Endothelial cell (in vitro differentiated cells): Measurements from ENCODE around the gene GRB7. TPM values are rescaled to one million over a fixed set of nuclear protein-coding genes. Genes with fewer than 3 reads are reported as not detected.

Experiments used
- DNase-seq: peaks from one replicate; pipeline ENCODE4 v3.0.0; 2021; ENCODE audit warnings: low spot score
- H3K27ac Mint-ChIP-seq: one replicate; pipeline ENCODE4 v1.8.0; 2021; ENCODE audit warnings: mixed read lengths, inconsistent platforms; ENCODE audit not compliant: unreplicated experiment
- H3K27me3 Mint-ChIP-seq: one replicate; pipeline ENCODE4 v1.8.0; 2021; ENCODE audit warnings: mild to moderate bottlenecking, moderate library complexity, mixed read lengths, inconsistent platforms; ENCODE audit not compliant: unreplicated experiment
- H3K36me3 Mint-ChIP-seq: one replicate; pipeline ENCODE4 v1.8.0; 2021; ENCODE audit warnings: mild to moderate bottlenecking, low read depth, mixed read lengths, inconsistent platforms; ENCODE audit not compliant: unreplicated experiment
- H3K4me1 Mint-ChIP-seq: one replicate; pipeline ENCODE4 v1.8.0; 2021; ENCODE audit warnings: mild to moderate bottlenecking, mixed read lengths, inconsistent platforms; ENCODE audit not compliant: unreplicated experiment
- H3K4me3 Mint-ChIP-seq: one replicate; pipeline ENCODE4 v1.8.0; 2021; ENCODE audit warnings: mild to moderate bottlenecking, mixed read lengths, inconsistent platforms; ENCODE audit not compliant: unreplicated experiment
- H3K9me3 Mint-ChIP-seq: one replicate; pipeline ENCODE4 v1.8.0; 2021; ENCODE audit warnings: mixed read lengths, inconsistent platforms; ENCODE audit not compliant: unreplicated experiment
- CTCF ChIP-seq: fragments of 200-600 bp; sonication (generic); IDR thresholded peaks from one replicate; pipeline ENCODE4 v1.5.0; 2021; ENCODE audit warnings: antibody characterized with exemption; ENCODE audit not compliant: unreplicated experiment
- total RNA-seq: library from RNA; stranded (reverse); fragmentation: NEBNext Ultra II Directional; extraction: Animal tissue kit (Norgen Biotek cat#: 25700); gene quantifications from one replicate; pipeline ENCODE4 v1.2.1, GENCODE V29; 2021; ENCODE audit not compliant: unreplicated experiment

Gene GRB7
- total RNA-seq, 1 donor from 2014 or later = 1.3 TPM

DNA sequence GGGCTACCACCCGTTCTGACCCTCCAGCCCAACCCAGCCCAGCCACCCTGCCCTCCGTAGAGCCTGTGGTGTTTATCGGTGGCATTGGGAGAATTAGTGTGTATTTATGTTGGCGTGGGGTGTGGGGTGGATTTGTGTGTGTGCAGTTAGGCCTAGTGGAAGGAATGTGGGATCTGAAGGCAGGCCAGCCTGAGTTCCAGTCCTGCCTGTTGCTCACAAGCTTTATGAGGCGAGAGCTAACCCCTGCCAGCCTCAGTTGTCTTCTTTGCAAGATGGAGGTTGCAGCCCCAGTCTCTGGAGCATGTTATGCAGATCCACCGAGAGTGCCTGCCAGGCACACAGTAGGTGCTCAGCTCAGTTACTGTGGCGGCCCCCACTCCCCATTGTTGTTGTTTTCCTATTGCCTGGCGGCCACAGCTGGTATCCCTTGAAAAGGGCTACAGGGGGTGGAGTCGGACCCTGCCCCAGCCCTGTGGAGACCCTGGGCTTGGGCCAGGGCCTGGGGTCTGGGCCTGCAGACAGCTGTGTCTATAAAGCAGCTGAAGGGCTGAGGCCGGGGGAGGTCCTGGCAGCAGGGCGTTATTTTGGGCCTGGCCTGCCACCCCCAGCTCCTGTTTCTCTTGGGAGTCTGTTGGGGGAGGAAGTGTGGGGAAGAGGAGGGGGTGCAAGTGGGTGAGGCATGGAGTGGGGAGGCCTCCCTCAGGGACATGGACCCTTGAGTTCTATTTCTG, 32.8 kb upstream of the GRB7 start:
- Mint-ChIP-seq H3K36me3 (peaks cover 4% of the 10 kb centered on the region), H3K9me3 (no peaks in the 10 kb centered on the region)

DNA sequence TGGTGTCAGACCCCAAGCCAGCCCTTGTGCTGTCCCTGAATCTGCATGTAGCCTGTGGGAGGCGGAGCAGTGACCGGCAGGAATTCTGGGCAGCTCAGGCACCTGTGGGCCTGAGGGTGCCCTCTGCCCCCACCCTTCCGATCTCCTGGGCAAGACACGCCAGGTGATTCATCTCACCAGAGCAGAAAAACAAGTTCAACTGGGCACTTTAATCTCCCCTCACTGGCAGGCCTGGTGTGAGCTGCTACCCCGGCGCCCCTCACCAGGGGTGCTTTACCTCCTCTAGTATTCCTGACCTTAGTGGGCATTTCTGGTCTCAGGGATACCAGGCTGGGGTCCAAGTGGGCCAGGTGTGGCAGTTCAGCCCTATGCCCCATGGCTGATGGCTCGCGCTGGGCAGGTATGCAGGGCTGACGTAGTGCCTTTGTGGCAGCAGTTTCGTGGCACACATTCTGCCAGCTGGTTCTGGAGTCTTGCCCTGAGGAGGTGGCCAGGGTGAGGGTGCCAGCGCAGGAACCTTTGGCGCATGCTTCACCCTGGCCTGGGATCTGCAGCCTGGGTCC, 31.9 kb upstream of the GRB7 start:
- DNase-seq = no peak
- Mint-ChIP-seq H3K4me3 (no peak overlapping the region), H3K27me3 (peaks cover 6% of the 10 kb centered on the region), H3K36me3 (peaks cover 4% of the 10 kb centered on the region), H3K4me1 (peaks cover 10% of the 10 kb centered on the region), H3K9me3 (no peaks in the 10 kb centered on the region), H3K27ac (no peak overlapping the region)
- no peak for TF ChIP-seq CTCF

More for the DNA sequence above, 32.8 kb upstream of the GRB7 start:
- DNase-seq = no peak
- no peak overlapping the region for H3K27ac Mint-ChIP-seq
- H3K4me3 Mint-ChIP-seq = no peak overlapping the region
- peaks cover 6% of the 10 kb centered on the region for H3K27me3 Mint-ChIP-seq
- TF ChIP-seq CTCF = no peak
- H3K4me1 Mint-ChIP-seq = peaks cover 13% of the 10 kb centered on the region

GRCh38 chr17:39706383-39706782, 31.4 kb upstream of the GRB7 start:
- Mint-ChIP-seq H3K4me3 (no peak overlapping the region), H3K36me3 (peaks cover 4% of the 10 kb centered on the region), H3K27me3 (peaks cover 5% of the 10 kb centered on the region)

DNA sequence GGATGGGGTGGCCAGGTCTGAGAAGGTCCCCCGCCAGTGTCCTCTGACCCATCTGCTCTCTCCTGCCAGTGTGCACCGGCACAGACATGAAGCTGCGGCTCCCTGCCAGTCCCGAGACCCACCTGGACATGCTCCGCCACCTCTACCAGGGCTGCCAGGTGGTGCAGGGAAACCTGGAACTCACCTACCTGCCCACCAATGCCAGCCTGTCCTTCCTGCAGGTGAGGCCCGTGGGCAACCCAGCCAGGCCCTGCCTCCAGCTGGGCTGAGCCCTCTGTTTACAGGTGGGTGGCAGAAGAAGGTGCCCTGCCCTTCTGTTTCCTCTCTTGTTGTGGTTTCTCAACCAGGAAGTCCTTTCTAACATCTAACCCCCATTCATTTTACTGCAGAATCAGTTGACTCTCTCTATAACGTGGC, 30.8 kb upstream of the GRB7 start:
- DNase-seq = no peak
- H3K4me3 Mint-ChIP-seq = no peak overlapping the region
- no peak overlapping the region for H3K27ac Mint-ChIP-seq
- H3K36me3 Mint-ChIP-seq = peaks cover 9% of the 10 kb centered on the region
- H3K27me3 Mint-ChIP-seq = peaks cover 3% of the 10 kb centered on the region
- no peaks in the 10 kb centered on the region for H3K9me3 Mint-ChIP-seq
- peaks cover 3% of the 10 kb centered on the region for H3K4me1 Mint-ChIP-seq
- no peak for TF ChIP-seq CTCF

More at GRCh38 chr17:39706383-39706782, 31.4 kb upstream of the GRB7 start:
- Mint-ChIP-seq H3K9me3 (no peaks in the 10 kb centered on the region), H3K4me1 (peaks cover 5% of the 10 kb centered on the region), H3K27ac (no peak overlapping the region)
- DNase-seq = no peak
- TF ChIP-seq CTCF = no peak
